Testis (tissue), 2 donors: ENCODE results near the gene LHX4.

Source experiments
- CTCF ChIP-seq, 3 experiments: fragments of 450-650 bp in 2 of 3; fragments of 200-600 bp in 1 of 3; sonication (generic) in 1 of 3; IDR thresholded peaks; one replicate each; pipeline ENCODE4 v1.5.1; 2016 to 2019; ENCODE audit warnings: antibody characterized with exemption in 3 of 3, mild to moderate bottlenecking in 2 of 3, moderate library complexity in 1 of 3
- POLR2A ChIP-seq: fragments of 450-650 bp; IDR thresholded peaks from one replicate; pipeline ENCODE4 v1.6.1; 2017; ENCODE audit warnings: antibody characterized with exemption, mild to moderate bottlenecking, moderate library complexity

DNA sequence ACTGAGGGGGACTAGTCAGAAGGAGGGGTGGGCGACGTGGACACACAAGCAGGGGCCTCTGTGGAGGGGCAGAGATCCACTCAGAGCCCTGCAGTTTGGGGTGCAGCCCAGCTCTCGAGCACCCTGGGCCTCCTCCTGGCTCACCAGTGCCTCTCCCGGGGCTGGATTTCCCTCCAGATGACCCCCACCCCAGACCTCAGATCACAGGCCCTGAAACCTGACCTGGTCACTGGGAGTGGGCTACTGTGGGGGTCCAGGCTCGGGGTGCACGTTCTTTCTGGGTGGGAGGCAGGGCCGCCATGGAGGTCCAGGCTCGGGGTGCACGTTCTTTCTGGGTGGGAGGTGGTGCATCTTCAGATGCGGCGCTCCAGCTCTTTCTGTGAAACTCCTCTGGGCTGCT is 10.3 kb upstream of the LHX4 start:
- TF ChIP-seq CTCF (IDR thresholded peaks at IDR 0.05) = no peak
- TF ChIP-seq POLR2A = no peak
